K562 (cell line): ENCODE results near the gene BCAS4. TPM values are rescaled to one million over a fixed set of nuclear protein-coding genes. Genes with fewer than 3 reads are reported as not detected.

Source experiments
- BDP1 ChIP-seq: IDR thresholded peaks from 3 replicates; pipeline ENCODE4 v1.6.1; 2011; ENCODE audit not compliant: insufficient read length, insufficient read depth
- BMI1 ChIP-seq: fragments of 150-350 bp; IDR thresholded peaks from 2 replicates; pipeline ENCODE4 v1.6.1; 2014; ENCODE audit warnings: low read length
- CREB3L1 ChIP-seq: fragments of 450-650 bp; IDR thresholded peaks from 2 replicates; pipeline ENCODE4 v1.6.1; 2014; ENCODE audit warnings: low read depth, mild to moderate bottlenecking, moderate library complexity, borderline replicate concordance
- DNMT1 ChIP-seq: fragments of 450-650 bp; IDR thresholded peaks from 2 replicates; pipeline ENCODE4 v1.6.1; 2016; ENCODE audit warnings: antibody characterized with exemption, mild to moderate bottlenecking
- MCM7 ChIP-seq, 2 experiments: fragments of 450-650 bp; IDR thresholded peaks; 2 replicates each; pipeline ENCODE4 v1.6.1; 2016 to 2018
- PURB ChIP-seq: sonication (generic); formaldehyde crosslinking; IDR thresholded peaks from 2 replicates; pipeline ENCODE4 v1.9.0; 2021; ENCODE audit warnings: low read depth, mild to moderate bottlenecking, missing genetic modification reagents
- ZBTB11 ChIP-seq, 3 experiments: fragments of 200-800 bp in 1 of 3; fragments of 250-450 bp in 1 of 3; fragments of 450-650 bp in 1 of 3; sonication (Bioruptor Pico) in 1 of 3; sonication (Bioruptor generic) in 1 of 3; formaldehyde crosslinking in 1 of 3; IDR thresholded peaks; 2 replicates each; pipeline versions ENCODE4 v1.6.1 to v1.8.0; 2016 to 2022; ENCODE audit warnings: mild to moderate bottlenecking in 2 of 3, missing genetic modification characterization in 2 of 3, missing compliant biosample characterization in 1 of 3, moderate library complexity in 1 of 3
- ZNF280B ChIP-seq: fragments of 250-450 bp; sonication (Bioruptor Pico); IDR thresholded peaks from 2 replicates; pipeline ENCODE4 v1.5.1; 2021; ENCODE audit warnings: mild to moderate bottlenecking
- polyA plus RNA-seq, 8 experiments: library from polyadenylated mRNA; depleted of rRNA in 4 of 8; stranded (reverse) in 5 of 8; unstranded in 3 of 8; fragments of >200 nt; fragmentation: Nextera tagmentation in 2 of 8; fragmentation: Illumina TruSeq in 1 of 8; extraction: Ambion mirVana in 2 of 8; extraction: Trizol in 1 of 8; gene quantifications; 2 replicates each; pipeline versions ENCODE4 v1.2.1 to v1.2.3, GENCODE V29; 2011 to 2014; ENCODE audit warnings: inconsistent platforms in 1 of 8, missing spikeins in 1 of 8
- total RNA-seq, 7 experiments: library from RNA; depleted of rRNA in 6 of 7; stranded (reverse); fragments of >200 nt in 6 of 7; fragmentation: Illumina TruSeq in 2 of 7; extraction: Trizol in 2 of 7; gene quantifications; 2 replicates each; pipeline versions ENCODE4 v1.2.1 to v1.2.3, GENCODE V29; 2011 to 2021; ENCODE audit warnings: low replicate concordance in 1 of 7

BCAS4 gene
- total and polyA plus RNA-seq, 9 of the 15 experiments (the other 6 are each of a cell fraction or from before 2014, with no cell fraction given): 0.15 to 2.3 (median 0.47) TPM

- TF ChIP-seq ZBTB11 (CRISPR knock-in tag; IDR thresholded peaks at IDR 0.05) (peak in 1 of 3 experiments; percentile 91; a peak in 2 of 6 replicates), ZNF280B (CRISPR knock-in tag) (no peak), MCM7 (IDR thresholded peaks at IDR 0.05) (no peak), BDP1 (no peak), BMI1 (no peak), CREB3L1 (no peak), PURB (no peak), DNMT1 (no peak)
These were observed 11.4 kb downstream of the BCAS4 start (continued) for GRCh38 chr20:50806126-50806768.
